MCF 10A (cell line): Measurements from ENCODE around the gene MAP3K5. TPM values are rescaled to one million over a fixed set of nuclear protein-coding genes. Genes with fewer than 3 reads are reported as not detected.

Experiments
- BruUV-seq: library from RNA; stranded (reverse); fragments of 400-500 nt; replicated peaks from 2 replicates; lab custom pipeline; 2021; lab: Mats Ljungman, UMichigan
- CTCF ChIA-PET: fragments of 300-600 bp; sonication (Branson Sonifier 250); formaldehyde crosslinking; extraction: SDS; loops from one replicate; lab custom pipeline; 2021; ENCODE audit warnings: antibody characterized with exemption, inconsistent platforms; lab: Yijun Ruan, JAX
- POLR2A ChIA-PET: fragments of 300-600, 350-650 bp; sonication (Branson Sonifier 250); formaldehyde crosslinking; extraction: SDS; loops from one replicate; lab custom pipeline; 2020; ENCODE audit warnings: antibody characterized with exemption, inconsistent platforms; lab: Yijun Ruan, JAX
- DNase-seq: peaks from one replicate; pipeline ENCODE4 v3.0.0-alpha.2; 2018; ENCODE audit not compliant: unreplicated experiment
- H3K27ac Mint-ChIP-seq: one replicate; pipeline ENCODE4 v1.8.0; 2022; ENCODE audit warnings: mild to moderate bottlenecking, low read depth, mixed read lengths; ENCODE audit not compliant: unreplicated experiment
- H3K27me3 Mint-ChIP-seq: one replicate; pipeline ENCODE4 v1.8.0; 2022; ENCODE audit warnings: mixed read lengths; ENCODE audit not compliant: insufficient read depth, unreplicated experiment
- H3K36me3 Mint-ChIP-seq: one replicate; pipeline ENCODE4 v1.8.0; 2022; ENCODE audit warnings: mild to moderate bottlenecking, moderate library complexity, mixed read lengths; ENCODE audit not compliant: insufficient read depth, unreplicated experiment
- H3K4me1 Mint-ChIP-seq: one replicate; pipeline ENCODE4 v1.8.0; 2022; ENCODE audit warnings: mixed read lengths; ENCODE audit not compliant: insufficient read depth, unreplicated experiment
- H3K4me3 Mint-ChIP-seq: one replicate; pipeline ENCODE4 v1.8.0; 2022; ENCODE audit warnings: mild to moderate bottlenecking, moderate library complexity, mixed read lengths; ENCODE audit not compliant: unreplicated experiment
- H3K9me3 Mint-ChIP-seq: one replicate; pipeline ENCODE4 v1.8.0; 2022; ENCODE audit warnings: mixed read lengths; ENCODE audit not compliant: unreplicated experiment
- intact Hi-C: fragments of 100-400 bp; cut with micrococcal nuclease; formaldehyde crosslinking; loops from 2 replicates; pipeline ENCODE4 v1.14.1; 2022
- total RNA-seq: library from RNA; stranded (reverse); gene quantifications from 2 replicates; pipeline ENCODE4 v1.2.3, GENCODE V29; 2022
- TF ChIP-seq, protein P1 (sequence below): fragments of 200-600 bp; IDR thresholded peaks from one replicate; pipeline ENCODE4 v1.8.0; 2022; ENCODE audit warnings: antibody characterized with exemption, mild to moderate bottlenecking; ENCODE audit not compliant: unreplicated experiment

The MAP3K5 gene
- total RNA-seq, 1 experiment from 2014 or later, result 8.4 TPM

DNA sequence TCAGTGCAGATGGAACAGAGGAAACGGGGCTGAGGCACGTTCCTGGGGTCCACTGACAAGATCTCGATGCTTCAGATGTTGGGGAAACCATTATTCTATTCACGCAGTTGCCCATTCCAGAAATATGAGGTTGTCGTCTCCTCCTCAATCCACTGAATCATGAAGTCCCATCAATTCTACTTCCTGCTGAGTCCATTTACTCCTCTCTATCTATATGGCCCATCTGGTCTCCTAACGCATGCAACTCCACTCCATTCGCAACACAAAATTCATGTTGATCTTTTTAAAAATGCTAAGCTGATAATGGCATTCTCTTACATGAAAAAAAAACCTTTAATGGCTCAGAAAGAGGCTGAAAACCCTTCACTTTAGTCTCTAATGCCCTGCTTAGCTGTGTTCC is 37.5 kb downstream of the MAP3K5 start:
- intact Hi-C loops, result no loop called here
- no peak for DNase-seq
- Mint-ChIP-seq H3K4me3 (no peak overlapping the region), H3K9me3 (no peaks in the 10 kb centered on the region), H3K27ac (no peak overlapping the region), H3K36me3 (no peaks in the 10 kb centered on the region), H3K4me1 (no peaks in the 10 kb centered on the region), H3K27me3 (no peaks in the 10 kb centered on the region)
- no TSS peak for BruUV-seq
- ChIA-PET CTCF (interaction anchor here (0.7 kb wide), 1 partner anchor 8 kb away, joined by 3 read pairs; no protein-coding TSS in a partner anchor), POLR2A (interaction anchor here (0.7 to 1.1 kb wide), 3 partner anchors 13 to 111 kb away, joined by 3 to 4 read pairs (median 3); no protein-coding TSS in a partner anchor)
- TF ChIP-seq, protein P1, sequence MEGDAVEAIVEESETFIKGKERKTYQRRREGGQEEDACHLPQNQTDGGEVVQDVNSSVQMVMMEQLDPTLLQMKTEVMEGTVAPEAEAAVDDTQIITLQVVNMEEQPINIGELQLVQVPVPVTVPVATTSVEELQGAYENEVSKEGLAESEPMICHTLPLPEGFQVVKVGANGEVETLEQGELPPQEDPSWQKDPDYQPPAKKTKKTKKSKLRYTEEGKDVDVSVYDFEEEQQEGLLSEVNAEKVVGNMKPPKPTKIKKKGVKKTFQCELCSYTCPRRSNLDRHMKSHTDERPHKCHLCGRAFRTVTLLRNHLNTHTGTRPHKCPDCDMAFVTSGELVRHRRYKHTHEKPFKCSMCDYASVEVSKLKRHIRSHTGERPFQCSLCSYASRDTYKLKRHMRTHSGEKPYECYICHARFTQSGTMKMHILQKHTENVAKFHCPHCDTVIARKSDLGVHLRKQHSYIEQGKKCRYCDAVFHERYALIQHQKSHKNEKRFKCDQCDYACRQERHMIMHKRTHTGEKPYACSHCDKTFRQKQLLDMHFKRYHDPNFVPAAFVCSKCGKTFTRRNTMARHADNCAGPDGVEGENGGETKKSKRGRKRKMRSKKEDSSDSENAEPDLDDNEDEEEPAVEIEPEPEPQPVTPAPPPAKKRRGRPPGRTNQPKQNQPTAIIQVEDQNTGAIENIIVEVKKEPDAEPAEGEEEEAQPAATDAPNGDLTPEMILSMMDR, result no peak

GRCh38 chr6:136753624-136754023 is 38.7 kb downstream of the MAP3K5 start:
- Mint-ChIP-seq H3K4me3 (no peak overlapping the region), H3K9me3 (no peaks in the 10 kb centered on the region), H3K36me3 (no peaks in the 10 kb centered on the region), H3K27me3 (no peaks in the 10 kb centered on the region), H3K27ac (no peak overlapping the region), H3K4me1 (no peaks in the 10 kb centered on the region)
- no TSS peak for BruUV-seq
- TF ChIP-seq, protein P1, result no peak
- intact Hi-C loops, result no loop called here
- POLR2A ChIA-PET, result no interaction called here
- CTCF ChIA-PET, result no interaction called here
- DNase-seq, result no peak

- no peak overlapping the region for H3K4me3 Mint-ChIP-seq
- POLR2A ChIA-PET, result interaction anchor here (0.9 kb wide), 1 partner anchor 54 kb away, joined by 4 read pairs; no protein-coding TSS in a partner anchor
- CTCF ChIA-PET, result interaction anchor here (1.2 kb wide), 1 partner anchor 40 kb away, joined by 5 read pairs; the partner anchor contains the start of gene MAP3K5
- TF ChIP-seq, protein P1, result no peak
- H3K27me3 Mint-ChIP-seq, result no peaks in the 10 kb centered on the region
- no peaks in the 10 kb centered on the region for H3K36me3 Mint-ChIP-seq
- no TSS peak for BruUV-seq
- no peaks in the 10 kb centered on the region for H3K4me1 Mint-ChIP-seq
- H3K9me3 Mint-ChIP-seq, result no peaks in the 10 kb centered on the region
- no peak for DNase-seq
- intact Hi-C loops, result no loop called here
- no peak overlapping the region for H3K27ac Mint-ChIP-seq
Measured at GRCh38 chr6:136752554-136752953, 39.7 kb downstream of the MAP3K5 start.

- ChIA-PET POLR2A (interaction anchor here (0.9 kb wide), 1 partner anchor 54 kb away, joined by 4 read pairs; no protein-coding TSS in a partner anchor), CTCF (interaction anchor here (1.2 kb wide), 1 partner anchor 40 kb away, joined by 5 read pairs; the partner anchor contains the start of gene MAP3K5)
- intact Hi-C loops, result no loop called here
- BruUV-seq, result no TSS peak
- no peaks in the 10 kb centered on the region for H3K9me3 Mint-ChIP-seq
- H3K36me3 Mint-ChIP-seq, result no peaks in the 10 kb centered on the region
- no peaks in the 10 kb centered on the region for H3K27me3 Mint-ChIP-seq
- DNase-seq, result no peak
- H3K27ac Mint-ChIP-seq, result no peak overlapping the region
- TF ChIP-seq, protein P1, result no peak
- no peak overlapping the region for H3K4me3 Mint-ChIP-seq
- no peaks in the 10 kb centered on the region for H3K4me1 Mint-ChIP-seq
Measured at GRCh38 chr6:136751991-136752390, 40.3 kb downstream of the MAP3K5 start.
